Measurements from ENCODE around the gene CACFD1. TPM values are rescaled to one million over a fixed set of nuclear protein-coding genes. Genes with fewer than 3 reads are reported as not detected.

Gene CACFD1
- total RNA-seq, 2 experiments from 2014 or later: 0.35 to 0.45 TPM

- Mint-ChIP-seq H3K27ac (no peak overlapping the region), H3K27me3 (ENCODE audit: low read depth) (no peaks in the 10 kb centered on the region), H3K9me3 (no peaks in the 10 kb centered on the region), H3K36me3 (ENCODE audit: low read depth) (no peaks in the 10 kb centered on the region), H3K4me1 (ENCODE audit: low read depth) (peaks cover 9% of the 10 kb centered on the region), H3K4me3 (no peak overlapping the region)
- intact Hi-C loops (cut with micrococcal nuclease): no loop called here
- CTCF ChIA-PET: no interaction called here
- DNase-seq: no peak
These were observed 53.7 kb downstream of the CACFD1 start for GRCh38 chr9:133513214-133514100.

DNA sequence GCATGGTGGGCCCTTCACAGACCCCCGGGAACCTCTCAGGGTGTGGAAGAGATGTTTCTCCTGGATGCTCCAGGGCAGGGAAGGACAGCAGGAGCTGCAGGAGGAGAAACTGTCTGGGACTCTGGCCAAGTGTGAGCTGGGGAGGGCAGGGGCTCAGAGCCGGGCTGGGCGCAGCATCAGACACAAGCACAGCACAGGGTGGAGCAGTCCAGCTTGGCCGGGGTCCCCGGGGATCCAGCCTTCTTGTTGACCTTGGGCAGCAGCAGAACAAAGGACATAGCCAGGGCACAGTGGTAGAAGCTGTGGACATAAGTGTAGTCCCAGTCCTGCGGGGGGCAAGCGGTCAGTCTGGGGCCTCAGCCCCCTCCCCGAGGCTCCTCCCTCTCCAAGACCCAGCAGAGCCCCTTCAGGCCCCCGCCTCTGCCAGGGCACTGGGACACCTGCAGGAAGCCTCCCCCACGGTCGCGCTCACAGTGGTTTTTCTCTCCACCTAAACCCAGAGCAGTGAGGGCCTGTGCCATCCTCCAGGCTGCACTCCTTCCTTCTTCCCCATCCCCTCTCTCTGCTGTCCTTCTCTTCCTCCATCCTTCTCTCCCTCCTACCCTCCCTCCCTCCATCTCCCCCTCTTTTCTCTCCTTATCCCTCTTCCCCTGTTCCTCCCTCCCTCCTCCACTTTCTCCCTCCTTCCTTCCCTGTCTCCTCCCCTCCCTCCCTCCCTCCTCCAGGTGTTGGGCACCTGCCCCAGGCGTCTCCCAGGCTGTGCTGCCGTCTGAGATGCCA is 54.9 kb downstream of the CACFD1 start:
- Mint-ChIP-seq H3K9me3 (no peaks in the 10 kb centered on the region), H3K36me3 (ENCODE audit: low read depth) (no peaks in the 10 kb centered on the region), H3K27me3 (ENCODE audit: low read depth) (no peaks in the 10 kb centered on the region), H3K4me3 (no peak overlapping the region), H3K27ac (no peak overlapping the region), H3K4me1 (ENCODE audit: low read depth) (peaks cover 1% of the 10 kb centered on the region)
- intact Hi-C loops (cut with micrococcal nuclease): no loop called here
- CTCF ChIA-PET: no interaction called here
- DNase-seq: no peak

GRCh38 chr9:133515240-133515610 is 55.4 kb downstream of the CACFD1 start:
- no peaks in the 10 kb centered on the region for H3K4me1 Mint-ChIP-seq (ENCODE audit: low read depth)
- H3K27me3 Mint-ChIP-seq (ENCODE audit: low read depth): no peaks in the 10 kb centered on the region
- H3K36me3 Mint-ChIP-seq (ENCODE audit: low read depth): no peaks in the 10 kb centered on the region
- CTCF ChIA-PET: no interaction called here
- H3K9me3 Mint-ChIP-seq: no peaks in the 10 kb centered on the region
- no peak overlapping the region for H3K27ac Mint-ChIP-seq
- intact Hi-C loops (cut with micrococcal nuclease): no loop called here
- DNase-seq: no peak
- no peak overlapping the region for H3K4me3 Mint-ChIP-seq

GRCh38 chr9:133515615-133516255 is 56.0 kb downstream of the CACFD1 start:
- CTCF ChIA-PET: no interaction called here
- Mint-ChIP-seq H3K36me3 (ENCODE audit: low read depth) (no peaks in the 10 kb centered on the region), H3K27ac (no peak overlapping the region), H3K9me3 (no peaks in the 10 kb centered on the region), H3K4me3 (no peak overlapping the region), H3K4me1 (ENCODE audit: low read depth) (no peaks in the 10 kb centered on the region), H3K27me3 (ENCODE audit: low read depth) (no peaks in the 10 kb centered on the region)
- DNase-seq: no peak
- intact Hi-C loops (cut with micrococcal nuclease): no loop called here

DNA sequence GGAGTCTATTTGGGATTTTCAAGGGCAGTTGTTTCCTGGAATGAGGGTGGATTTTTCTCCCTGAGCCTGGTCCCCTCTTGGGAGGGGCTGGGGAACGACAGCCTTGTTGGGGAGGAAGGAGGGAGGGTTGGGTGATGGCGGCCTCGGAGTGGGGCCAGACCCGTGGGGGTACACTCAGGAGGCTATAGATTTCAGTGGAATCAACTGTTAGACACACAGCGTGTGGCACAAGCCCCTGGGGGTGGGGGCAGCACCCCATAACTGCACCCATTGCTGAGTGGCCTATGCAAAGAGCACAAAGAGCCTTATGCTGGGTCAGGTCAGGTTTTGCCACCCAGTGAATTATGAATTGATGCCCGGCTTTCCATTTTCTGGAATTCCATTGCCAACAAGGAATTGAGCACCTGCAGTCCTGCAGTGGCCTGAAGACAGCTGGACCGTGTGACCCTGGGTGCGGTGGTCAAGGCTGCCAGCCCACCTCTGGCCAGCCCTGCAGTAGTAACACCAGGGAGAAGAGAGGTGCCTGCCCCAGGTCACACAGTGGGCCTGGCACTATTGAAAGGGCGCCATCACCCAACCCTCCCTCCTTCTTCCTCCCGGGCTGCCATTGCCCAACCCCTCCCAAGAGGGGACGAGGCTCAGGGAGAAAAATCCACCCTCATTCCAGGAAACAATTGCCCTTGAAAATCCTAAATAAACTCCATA is 56.6 kb downstream of the CACFD1 start:
- Mint-ChIP-seq H3K27me3 (ENCODE audit: low read depth) (no peaks in the 10 kb centered on the region), H3K4me1 (ENCODE audit: low read depth) (no peaks in the 10 kb centered on the region), H3K4me3 (no peak overlapping the region), H3K9me3 (no peaks in the 10 kb centered on the region), H3K36me3 (ENCODE audit: low read depth) (no peaks in the 10 kb centered on the region), H3K27ac (no peak overlapping the region)
- CTCF ChIA-PET: no interaction called here
- no peak for DNase-seq
- intact Hi-C loops (cut with micrococcal nuclease): no loop called here

DNA sequence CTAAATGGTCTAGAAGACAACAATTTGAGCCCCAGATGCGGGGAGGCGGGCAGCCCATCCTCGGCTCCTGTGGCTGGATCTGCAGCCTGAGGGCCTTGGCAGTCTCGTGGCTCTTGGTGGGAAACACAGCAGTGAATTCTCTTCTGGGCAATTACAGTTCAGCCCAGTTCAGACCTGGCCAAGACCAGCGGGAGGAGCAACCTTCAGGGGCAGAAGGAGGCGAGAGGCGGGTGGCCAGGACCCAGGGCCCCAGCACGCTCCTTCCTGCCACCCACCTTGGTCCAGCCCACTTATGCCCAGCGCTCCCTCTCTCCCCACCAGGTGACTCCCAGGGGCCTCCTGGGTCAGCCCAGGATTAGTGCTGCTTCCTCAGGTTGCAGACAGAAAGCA is 57.2 kb downstream of the CACFD1 start:
- intact Hi-C loops (cut with micrococcal nuclease): no loop called here

DNA sequence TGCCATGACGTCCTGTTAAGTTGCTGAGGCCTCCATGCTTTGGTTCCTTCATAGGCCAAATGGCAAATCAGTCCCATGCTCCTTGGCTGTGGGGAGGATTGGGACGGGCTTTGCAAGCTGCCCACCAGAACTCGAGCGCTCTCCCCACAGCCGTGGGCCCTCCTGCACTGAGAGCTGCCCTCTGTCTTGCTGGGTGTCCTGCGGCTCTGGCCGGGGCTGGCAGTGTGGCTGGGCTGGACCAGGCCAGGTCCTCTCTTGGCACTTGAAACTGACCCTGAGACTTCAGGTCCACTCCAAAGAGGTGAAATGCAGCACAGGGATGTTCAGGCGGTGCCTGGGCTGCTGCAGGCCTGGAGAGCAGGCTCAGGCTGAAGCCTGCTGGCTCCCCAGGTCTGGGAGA is 57.9 kb downstream of the CACFD1 start:
- H3K4me3 Mint-ChIP-seq: no peak overlapping the region
- no peaks in the 10 kb centered on the region for H3K27me3 Mint-ChIP-seq (ENCODE audit: low read depth)
- CTCF ChIA-PET: interaction anchor here (1.3 kb wide), 1 partner anchor 16 kb away, joined by 3 read pairs; no protein-coding TSS in a partner anchor
- H3K27ac Mint-ChIP-seq: no peak overlapping the region
- H3K4me1 Mint-ChIP-seq (ENCODE audit: low read depth): no peaks in the 10 kb centered on the region
- no peaks in the 10 kb centered on the region for H3K36me3 Mint-ChIP-seq (ENCODE audit: low read depth)
- intact Hi-C loops (cut with micrococcal nuclease): no loop called here
- DNase-seq: no peak
- no peaks in the 10 kb centered on the region for H3K9me3 Mint-ChIP-seq

More for the DNA sequence above, 57.2 kb downstream of the CACFD1 start:
- Mint-ChIP-seq H3K27ac (no peak overlapping the region), H3K4me3 (no peak overlapping the region), H3K4me1 (ENCODE audit: low read depth) (no peaks in the 10 kb centered on the region), H3K27me3 (ENCODE audit: low read depth) (no peaks in the 10 kb centered on the region), H3K9me3 (no peaks in the 10 kb centered on the region), H3K36me3 (ENCODE audit: low read depth) (no peaks in the 10 kb centered on the region)
- no peak for DNase-seq
- CTCF ChIA-PET: no interaction called here

GRCh38 chr9:133518200-133518599 is 58.4 kb downstream of the CACFD1 start:
- Mint-ChIP-seq H3K4me3 (no peak overlapping the region), H3K27me3 (ENCODE audit: low read depth) (no peaks in the 10 kb centered on the region), H3K36me3 (ENCODE audit: low read depth) (no peaks in the 10 kb centered on the region), H3K9me3 (no peaks in the 10 kb centered on the region), H3K4me1 (ENCODE audit: low read depth) (no peaks in the 10 kb centered on the region), H3K27ac (no peak overlapping the region)
- intact Hi-C loops (cut with micrococcal nuclease): no loop called here
- DNase-seq: no peak
- CTCF ChIA-PET: interaction anchor here (1.3 kb wide), 1 partner anchor 15 kb away, joined by 3 read pairs; no protein-coding TSS in a partner anchor

- no peak overlapping the region for H3K4me3 Mint-ChIP-seq
- H3K4me1 Mint-ChIP-seq (ENCODE audit: low read depth): no peaks in the 10 kb centered on the region
- H3K27me3 Mint-ChIP-seq (ENCODE audit: low read depth): no peaks in the 10 kb centered on the region
- H3K36me3 Mint-ChIP-seq (ENCODE audit: low read depth): no peaks in the 10 kb centered on the region
- no peak for DNase-seq
- H3K27ac Mint-ChIP-seq: no peak overlapping the region
- no peaks in the 10 kb centered on the region for H3K9me3 Mint-ChIP-seq
- intact Hi-C loops (cut with micrococcal nuclease): no loop called here
- CTCF ChIA-PET: interaction anchor here (1.3 kb wide), 1 partner anchor 15 kb away, joined by 3 read pairs; no protein-coding TSS in a partner anchor
These were observed 59.1 kb downstream of the CACFD1 start for GRCh38 chr9:133518706-133519449.

DNA sequence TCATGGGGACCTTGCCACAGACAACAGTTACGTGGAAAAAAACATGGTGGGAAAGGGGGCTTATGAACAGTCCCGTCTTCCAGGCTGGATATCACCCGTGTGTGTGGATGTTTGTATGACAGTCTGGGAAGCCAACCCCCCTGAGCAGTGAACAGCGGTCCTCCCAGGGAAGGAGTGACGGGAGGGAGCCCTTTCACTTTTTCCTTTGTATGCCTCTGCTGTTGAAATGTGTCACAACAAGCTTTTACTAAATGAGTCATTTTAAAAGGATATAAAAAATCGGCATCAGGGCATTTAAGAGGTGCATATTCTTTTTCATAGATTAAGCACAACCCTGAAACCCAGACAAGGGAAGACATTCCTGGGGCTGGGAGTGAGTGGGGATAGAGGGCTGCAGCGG is 59.9 kb downstream of the CACFD1 start:
- CTCF ChIA-PET: no interaction called here
- intact Hi-C loops (cut with micrococcal nuclease): no loop called here
- no peak overlapping the region for H3K27ac Mint-ChIP-seq
- no peaks in the 10 kb centered on the region for H3K36me3 Mint-ChIP-seq (ENCODE audit: low read depth)
- H3K27me3 Mint-ChIP-seq (ENCODE audit: low read depth): no peaks in the 10 kb centered on the region
- H3K4me1 Mint-ChIP-seq (ENCODE audit: low read depth): no peaks in the 10 kb centered on the region
- H3K4me3 Mint-ChIP-seq: no peak overlapping the region
- DNase-seq: no peak
- no peaks in the 10 kb centered on the region for H3K9me3 Mint-ChIP-seq

DNA sequence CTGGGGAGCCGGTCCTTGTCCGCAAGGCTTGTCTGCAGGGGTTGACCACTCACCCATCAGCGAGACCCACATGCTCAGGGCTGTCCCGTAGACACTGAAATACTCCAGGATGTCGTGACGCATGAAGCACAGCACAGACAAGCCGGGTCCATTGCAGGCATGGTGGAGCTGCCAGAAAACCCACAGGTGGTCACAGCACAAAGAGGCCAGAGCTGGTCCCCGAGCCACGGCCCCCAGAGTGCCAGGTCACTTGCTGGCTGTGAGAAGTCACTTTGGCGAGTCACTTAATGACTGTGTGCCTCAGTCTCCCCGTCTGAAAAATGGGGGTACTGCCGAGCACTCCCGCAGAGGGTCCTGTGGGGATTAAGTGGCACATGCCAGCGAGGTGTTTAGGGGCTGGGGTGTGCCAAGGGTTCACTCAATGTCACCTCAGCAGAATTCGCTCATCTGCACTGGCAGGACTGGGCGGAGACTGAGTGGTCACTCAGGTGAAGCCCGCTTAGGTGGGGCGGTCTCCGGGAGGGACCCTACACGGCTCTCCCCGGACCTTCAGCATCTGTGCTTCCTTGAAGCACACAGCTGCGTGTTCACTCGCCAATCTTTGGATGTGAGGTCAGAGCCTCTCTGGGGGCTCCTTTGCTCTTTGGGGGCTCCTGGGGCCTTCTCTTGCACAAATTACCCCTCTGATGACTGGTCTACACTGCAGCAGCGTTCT is 60.5 kb downstream of the CACFD1 start:
- Mint-ChIP-seq H3K27me3 (ENCODE audit: low read depth) (no peaks in the 10 kb centered on the region), H3K27ac (no peak overlapping the region), H3K9me3 (no peaks in the 10 kb centered on the region), H3K36me3 (ENCODE audit: low read depth) (no peaks in the 10 kb centered on the region), H3K4me3 (no peak overlapping the region), H3K4me1 (ENCODE audit: low read depth) (no peaks in the 10 kb centered on the region)
- intact Hi-C loops (cut with micrococcal nuclease): no loop called here
- CTCF ChIA-PET: no interaction called here
- DNase-seq: no peak

Data from activated naive CD4-positive, alpha-beta T cell treated with anti-CD3 and anti-CD28 coated beads for 36 hours (primary cell).